Sigmoid colon (tissue), 4 donors: ENCODE measurements around the gene NUDT21.

Experiments used
- CTCF ChIP-seq, 4 experiments: fragments of 450-650 bp in 3 of 4; fragments of 200-600 bp in 1 of 4; IDR thresholded peaks; one replicate each; pipeline ENCODE4 v1.5.1; 2016 to 2019; ENCODE audit warnings: antibody characterized with exemption in 4 of 4, mild to moderate bottlenecking in 3 of 4, moderate library complexity in 2 of 4
- POLR2A ChIP-seq, 2 donors: fragments of 450-650 bp; IDR thresholded peaks; one replicate each; pipeline ENCODE4 v1.6.1; 2016; ENCODE audit warnings: antibody characterized with exemption in 2 of 2, mild to moderate bottlenecking in 2 of 2, moderate library complexity in 2 of 2
- POLR2AphosphoS5 ChIP-seq, 4 donors: sonication (generic); formaldehyde crosslinking; IDR thresholded peaks; one replicate each; pipeline ENCODE4 v1.6.1; 2017; ENCODE audit warnings: antibody characterized with exemption in 4 of 4

GRCh38 chr16:56426585-56426984 is 24.5 kb downstream of the NUDT21 start:
- TF ChIP-seq CTCF (IDR thresholded peaks at IDR 0.05) (no peak), POLR2A (IDR thresholded peaks at IDR 0.05) (no peak), POLR2AphosphoS5 (IDR thresholded peaks at IDR 0.05) (no peak)
